DMS114 treated with DMSO at 0.1 percent for 48 hours (cell line): Measurements from ENCODE around the gene ITPKB.
"Not testable (repeated sequence)": the region's sequence is repeated elsewhere in the genome, so short reads cannot be mapped to it uniquely, and the experiment has no call there.

Source experiments
- DNase-seq: peaks from one replicate; lab custom pipeline; 2025; ENCODE audit not compliant: unreplicated experiment; lab: John Stamatoyannopoulos, UW

The ITPKB gene

GRCh38 chr1:226605318-226605950, 133.6 kb downstream of the ITPKB start:
- DNase-seq, result no peak

GRCh38 chr1:226604560-226605317, 134.3 kb downstream of the ITPKB start:
- DNase-seq, result no peak

- DNase-seq, result no peak
Observed at GRCh38 chr1:226603858-226604559, 135.1 kb downstream of the ITPKB start.

GRCh38 chr1:226603022-226603857, 135.8 kb downstream of the ITPKB start:
- DNase-seq, result no peak

- DNase-seq, result no peak
Observed at GRCh38 chr1:226602186-226603021, 136.7 kb downstream of the ITPKB start.

- DNase-seq, result no peak
Observed at GRCh38 chr1:226601456-226601855, 137.6 kb downstream of the ITPKB start.

- no peak for DNase-seq
Observed at GRCh38 chr1:226600254-226600653, 138.8 kb downstream of the ITPKB start.

GRCh38 chr1:226599636-226600238, 139.3 kb downstream of the ITPKB start:
- no peak for DNase-seq

GRCh38 chr1:226598955-226599354, 140.1 kb downstream of the ITPKB start:
- not testable (repeated sequence) for DNase-seq

- DNase-seq, result no peak
Observed at GRCh38 chr1:226598455-226598849, 140.6 kb downstream of the ITPKB start.

GRCh38 chr1:226597616-226598454, 141.2 kb downstream of the ITPKB start:
- no peak for DNase-seq

GRCh38 chr1:226596531-226597165, 142.4 kb downstream of the ITPKB start:
- DNase-seq, result no peak

- DNase-seq, result no peak
Observed at GRCh38 chr1:226593541-226593940, 145.5 kb downstream of the ITPKB start.

GRCh38 chr1:226590614-226591013, 148.5 kb downstream of the ITPKB start:
- DNase-seq, result no peak

GRCh38 chr1:226589008-226589733, 149.9 kb downstream of the ITPKB start:
- DNase-seq, result no peak

GRCh38 chr1:226588484-226588883, 150.6 kb downstream of the ITPKB start:
- no peak for DNase-seq

- no peak for DNase-seq
Observed at GRCh38 chr1:226586650-226587422, 152.2 kb downstream of the ITPKB start.
